Neural crest cell (in vitro differentiated cells): ENCODE measurements around the gene ELAC2. TPM values are rescaled to one million over a fixed set of nuclear protein-coding genes. Genes with fewer than 3 reads are reported as not detected.
A peak's percentile ranks its signal among the peaks of the same experiment; 100 is the strongest.

Source experiments
- DNase-seq: peaks from one replicate; pipeline ENCODE4 v3.0.0; 2021; ENCODE audit warnings: low read depth, mixed read lengths, low spot score
- H3K27ac Mint-ChIP-seq: one replicate; pipeline ENCODE4 v1.8.0; 2021; ENCODE audit warnings: mild to moderate bottlenecking, mixed read lengths; ENCODE audit not compliant: unreplicated experiment
- H3K27me3 Mint-ChIP-seq: 2 replicates; pipeline ENCODE4 v1.8.0; 2021; ENCODE audit warnings: low read depth, mild to moderate bottlenecking, mixed read lengths
- H3K36me3 Mint-ChIP-seq: 2 replicates; pipeline ENCODE4 v1.8.0; 2021; ENCODE audit warnings: low read depth, mild to moderate bottlenecking, mixed read lengths
- H3K4me1 Mint-ChIP-seq: 2 replicates; pipeline ENCODE4 v1.8.0; 2021; ENCODE audit warnings: mixed read lengths
- H3K4me3 Mint-ChIP-seq: one replicate; pipeline ENCODE4 v1.8.0; 2021; ENCODE audit warnings: mild to moderate bottlenecking, mixed read lengths
- H3K9me3 Mint-ChIP-seq: 2 replicates; pipeline ENCODE4 v1.8.0; 2021; ENCODE audit warnings: mixed read lengths
- long read RNA-seq: library from polyadenylated mRNA; unstranded; transcript quantifications from one replicate; pipeline ENCODE4 v2.0.0, GENCODE V29; 2020
- total RNA-seq: library from RNA; stranded (reverse); gene quantifications from 2 replicates; pipeline ENCODE4 v1.2.1, GENCODE V29; 2021
- TF ChIP-seq, protein P1 (sequence below): fragments of 200-600 bp; sonication (generic); conservative IDR thresholded peaks from 2 replicates; pipeline ENCODE4 v1.5.0; 2021; ENCODE audit warnings: antibody characterized with exemption, mild to moderate bottlenecking

Gene ELAC2, protein sequence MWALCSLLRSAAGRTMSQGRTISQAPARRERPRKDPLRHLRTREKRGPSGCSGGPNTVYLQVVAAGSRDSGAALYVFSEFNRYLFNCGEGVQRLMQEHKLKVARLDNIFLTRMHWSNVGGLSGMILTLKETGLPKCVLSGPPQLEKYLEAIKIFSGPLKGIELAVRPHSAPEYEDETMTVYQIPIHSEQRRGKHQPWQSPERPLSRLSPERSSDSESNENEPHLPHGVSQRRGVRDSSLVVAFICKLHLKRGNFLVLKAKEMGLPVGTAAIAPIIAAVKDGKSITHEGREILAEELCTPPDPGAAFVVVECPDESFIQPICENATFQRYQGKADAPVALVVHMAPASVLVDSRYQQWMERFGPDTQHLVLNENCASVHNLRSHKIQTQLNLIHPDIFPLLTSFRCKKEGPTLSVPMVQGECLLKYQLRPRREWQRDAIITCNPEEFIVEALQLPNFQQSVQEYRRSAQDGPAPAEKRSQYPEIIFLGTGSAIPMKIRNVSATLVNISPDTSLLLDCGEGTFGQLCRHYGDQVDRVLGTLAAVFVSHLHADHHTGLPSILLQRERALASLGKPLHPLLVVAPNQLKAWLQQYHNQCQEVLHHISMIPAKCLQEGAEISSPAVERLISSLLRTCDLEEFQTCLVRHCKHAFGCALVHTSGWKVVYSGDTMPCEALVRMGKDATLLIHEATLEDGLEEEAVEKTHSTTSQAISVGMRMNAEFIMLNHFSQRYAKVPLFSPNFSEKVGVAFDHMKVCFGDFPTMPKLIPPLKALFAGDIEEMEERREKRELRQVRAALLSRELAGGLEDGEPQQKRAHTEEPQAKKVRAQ
- total RNA-seq: 65.8 and 66.9 TPM in 2 replicates
- long read RNA-seq, transcript ELAC2-201 (24 exons, 3,148 nt): major isoform, 55 of 104 reads
- long read RNA-seq, partial matches to known transcripts: 33 of 104 reads
- long read RNA-seq, other reads (novel, unspliced or antisense): 15 of 104 reads

DNA sequence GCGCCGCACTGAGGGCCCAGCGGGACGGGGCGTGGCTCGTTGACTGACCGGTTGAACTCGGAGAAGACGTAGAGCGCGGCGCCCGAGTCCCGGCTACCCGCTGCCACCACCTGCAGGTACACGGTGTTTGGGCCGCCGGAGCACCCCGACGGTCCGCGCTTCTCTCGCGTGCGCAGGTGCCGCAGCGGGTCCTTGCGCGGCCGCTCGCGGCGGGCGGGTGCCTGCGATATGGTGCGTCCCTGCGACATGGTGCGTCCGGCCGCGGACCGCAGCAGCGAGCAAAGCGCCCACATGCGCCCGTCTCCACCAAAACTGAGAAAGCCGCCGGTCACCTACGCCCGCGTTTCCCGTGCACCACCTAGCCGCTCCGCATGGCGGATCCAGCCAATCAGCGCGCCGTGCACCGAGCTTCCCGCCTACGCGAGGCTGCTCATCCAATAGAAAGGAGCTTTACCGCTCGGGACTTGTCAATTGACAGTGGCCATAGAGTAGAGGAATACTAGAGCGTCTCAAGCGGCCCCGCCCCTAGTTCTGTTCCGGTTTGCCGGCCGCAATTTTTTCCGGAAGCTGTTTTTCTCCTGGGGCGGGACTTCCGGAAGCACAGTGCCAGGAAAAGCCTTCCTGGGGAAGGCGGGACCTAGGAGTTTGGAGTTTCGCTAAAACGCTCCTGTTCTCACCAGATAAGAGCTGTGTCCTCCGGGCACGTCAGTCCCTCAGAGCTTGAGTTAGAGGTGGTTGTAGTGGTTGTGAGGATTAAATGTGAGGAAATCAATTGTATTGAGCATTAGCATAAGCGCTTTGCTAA, at the start of gene ELAC2:
ELAC2 (minus strand) TSS at position 373 of the 805 bp plus-strand sequence; CDS start at position 293, 80 bp downstream.
- Mint-ChIP-seq H3K36me3 (peaks cover 4% of the 10 kb centered on the region), H3K4me3 (peak within 1 kb of the TSS; percentile 96), H3K9me3 (no peaks in the 10 kb centered on the region), H3K4me1 (peaks cover 17% of the 10 kb centered on the region), H3K27me3 (no peaks in the 10 kb centered on the region), H3K27ac (peak within 1 kb of the TSS; percentile 76)
- DNase-seq: peak; percentile 91
- TF ChIP-seq, protein P1, sequence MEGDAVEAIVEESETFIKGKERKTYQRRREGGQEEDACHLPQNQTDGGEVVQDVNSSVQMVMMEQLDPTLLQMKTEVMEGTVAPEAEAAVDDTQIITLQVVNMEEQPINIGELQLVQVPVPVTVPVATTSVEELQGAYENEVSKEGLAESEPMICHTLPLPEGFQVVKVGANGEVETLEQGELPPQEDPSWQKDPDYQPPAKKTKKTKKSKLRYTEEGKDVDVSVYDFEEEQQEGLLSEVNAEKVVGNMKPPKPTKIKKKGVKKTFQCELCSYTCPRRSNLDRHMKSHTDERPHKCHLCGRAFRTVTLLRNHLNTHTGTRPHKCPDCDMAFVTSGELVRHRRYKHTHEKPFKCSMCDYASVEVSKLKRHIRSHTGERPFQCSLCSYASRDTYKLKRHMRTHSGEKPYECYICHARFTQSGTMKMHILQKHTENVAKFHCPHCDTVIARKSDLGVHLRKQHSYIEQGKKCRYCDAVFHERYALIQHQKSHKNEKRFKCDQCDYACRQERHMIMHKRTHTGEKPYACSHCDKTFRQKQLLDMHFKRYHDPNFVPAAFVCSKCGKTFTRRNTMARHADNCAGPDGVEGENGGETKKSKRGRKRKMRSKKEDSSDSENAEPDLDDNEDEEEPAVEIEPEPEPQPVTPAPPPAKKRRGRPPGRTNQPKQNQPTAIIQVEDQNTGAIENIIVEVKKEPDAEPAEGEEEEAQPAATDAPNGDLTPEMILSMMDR: peak; percentile 33

DNA sequence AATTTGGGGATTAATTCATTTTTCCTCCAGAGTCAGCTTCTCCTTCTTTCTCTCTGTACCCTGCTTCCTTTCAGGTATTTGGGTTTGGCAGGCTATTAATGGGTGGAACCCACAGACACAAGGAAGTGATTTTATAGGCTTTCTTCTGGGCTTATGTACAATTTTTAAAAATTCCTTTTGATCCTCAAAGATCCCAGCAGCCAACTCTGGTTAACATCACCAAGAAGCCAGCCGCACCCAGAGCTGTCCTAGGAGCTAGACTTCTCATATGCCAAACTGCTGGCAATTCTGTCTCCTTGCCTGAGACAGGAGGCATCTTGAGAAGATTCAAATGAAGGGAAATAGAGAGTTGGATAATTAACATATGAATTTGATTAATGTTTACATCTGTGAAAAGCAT, 47.2 kb upstream of the ELAC2 start:
- Mint-ChIP-seq H3K27me3 (no peaks in the 10 kb centered on the region), H3K4me1 (peaks cover 10% of the 10 kb centered on the region), H3K27ac (no peak overlapping the region), H3K9me3 (peaks cover 2% of the 10 kb centered on the region), H3K4me3 (no peak overlapping the region), H3K36me3 (no peaks in the 10 kb centered on the region)
- TF ChIP-seq, protein P1: no peak
- DNase-seq: no peak

DNA sequence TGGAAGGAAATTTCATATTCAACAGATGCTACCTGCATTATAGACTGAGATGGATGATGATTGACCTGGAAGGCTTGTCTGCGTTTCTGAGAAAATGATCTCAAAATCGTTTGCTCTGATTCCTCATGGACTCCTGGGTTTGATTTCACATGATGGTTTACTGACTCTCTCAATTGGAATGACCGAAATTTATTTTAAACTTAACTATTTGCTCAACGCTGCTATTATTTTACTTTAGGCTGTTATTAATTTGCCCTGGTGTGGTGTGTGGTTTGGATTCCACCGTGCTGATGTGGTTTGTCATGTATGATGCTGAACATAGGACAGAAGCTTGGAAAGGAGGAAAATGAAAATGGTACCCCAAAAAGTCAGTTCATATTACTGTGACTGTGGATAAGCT, 37.3 kb upstream of the ELAC2 start:
- DNase-seq: no peak
- TF ChIP-seq, protein P1: no peak
- Mint-ChIP-seq H3K27ac (no peak overlapping the region), H3K9me3 (peaks cover 2% of the 10 kb centered on the region), H3K36me3 (no peaks in the 10 kb centered on the region), H3K27me3 (no peaks in the 10 kb centered on the region), H3K4me1 (no peaks in the 10 kb centered on the region), H3K4me3 (no peak overlapping the region)

DNA sequence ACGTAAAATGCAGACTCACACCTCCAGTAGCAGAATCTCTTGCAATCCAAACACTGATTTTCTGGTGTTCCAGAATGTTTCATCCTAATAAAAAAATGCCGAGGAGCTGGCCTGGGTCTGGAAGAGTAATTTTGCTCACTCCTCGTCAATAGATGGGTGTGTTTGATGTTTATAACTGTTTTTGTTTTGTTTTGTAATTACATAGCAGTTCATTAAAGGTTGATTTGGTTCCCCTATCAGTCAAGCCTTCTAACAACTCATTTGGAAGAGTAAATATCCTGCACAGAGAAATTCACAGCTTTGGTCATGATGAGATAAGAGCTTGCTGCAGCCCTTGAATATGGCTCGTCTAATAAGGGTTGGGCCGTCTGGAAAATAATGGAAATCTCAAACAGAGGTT, 36.8 kb upstream of the ELAC2 start:
- Mint-ChIP-seq H3K36me3 (no peaks in the 10 kb centered on the region), H3K9me3 (peaks cover 2% of the 10 kb centered on the region), H3K27ac (no peak overlapping the region), H3K27me3 (no peaks in the 10 kb centered on the region), H3K4me1 (no peaks in the 10 kb centered on the region), H3K4me3 (no peak overlapping the region)
- TF ChIP-seq, protein P1: no peak
- no peak for DNase-seq

DNA sequence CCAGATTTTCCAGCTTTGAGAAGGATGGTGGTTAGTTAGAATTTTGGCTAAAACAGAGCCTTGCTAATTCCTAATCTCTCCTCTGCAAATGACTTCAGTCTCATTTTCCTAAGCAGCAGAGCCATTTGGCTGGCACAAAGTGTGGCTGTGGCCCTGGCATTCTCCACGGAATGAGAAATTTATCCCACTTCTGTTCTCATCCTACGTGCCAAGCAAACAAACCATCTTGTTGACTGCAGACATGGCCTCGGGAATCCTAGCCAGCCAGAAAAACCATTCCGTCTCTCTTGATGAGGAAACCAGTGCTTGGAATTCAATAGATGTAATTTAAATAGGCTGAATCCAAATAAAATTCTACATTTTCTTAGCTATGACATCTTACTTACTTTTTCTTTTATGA, 34.1 kb upstream of the ELAC2 start:
- Mint-ChIP-seq H3K9me3 (peaks cover 2% of the 10 kb centered on the region), H3K4me3 (no peak overlapping the region), H3K4me1 (no peaks in the 10 kb centered on the region), H3K36me3 (no peaks in the 10 kb centered on the region), H3K27me3 (no peaks in the 10 kb centered on the region), H3K27ac (no peak overlapping the region)
- TF ChIP-seq, protein P1: no peak
- DNase-seq: no peak
